UCSD-AML1 (cell line): ENCODE results near the gene UMAD1.

Source experiments
- DNase-seq: peaks from one replicate; lab custom pipeline; 2025; ENCODE audit not compliant: unreplicated experiment; lab: John Stamatoyannopoulos, UW

Gene UMAD1

GRCh38 chr7:7870555-7870954, 230.0 kb downstream of the UMAD1 start:
- no peak for DNase-seq

GRCh38 chr7:7876419-7876818, 235.9 kb downstream of the UMAD1 start:
- no peak for DNase-seq

GRCh38 chr7:7881581-7881980, 241.0 kb downstream of the UMAD1 start:
- DNase-seq: no peak

GRCh38 chr7:7882888-7883287, 242.3 kb downstream of the UMAD1 start:
- no peak for DNase-seq

GRCh38 chr7:7883394-7883793, 242.8 kb downstream of the UMAD1 start:
- DNase-seq: no peak

GRCh38 chr7:7884855-7885254, 244.3 kb downstream of the UMAD1 start:
- no peak for DNase-seq

GRCh38 chr7:7889791-7890568, 249.4 kb downstream of the UMAD1 start:
- no peak for DNase-seq

- DNase-seq: no peak
These were observed 254.6 kb downstream of the UMAD1 start for GRCh38 chr7:7895004-7895650.

- no peak for DNase-seq
These were observed 255.2 kb downstream of the UMAD1 start for GRCh38 chr7:7895754-7896153.

- DNase-seq: no peak
These were observed 257.0 kb downstream of the UMAD1 start for GRCh38 chr7:7897509-7897908.

- DNase-seq: no peak
These were observed 257.5 kb downstream of the UMAD1 start for GRCh38 chr7:7897949-7898515.

- peak; percentile 7 for DNase-seq
These were observed 262.3 kb downstream of the UMAD1 start for GRCh38 chr7:7902845-7903244.

GRCh38 chr7:7907306-7907705, 266.8 kb downstream of the UMAD1 start:
- DNase-seq: no peak

- DNase-seq: no peak
These were observed 268.1 kb downstream of the UMAD1 start for GRCh38 chr7:7908622-7909145.

- no peak for DNase-seq
These were observed 268.8 kb downstream of the UMAD1 start for GRCh38 chr7:7909376-7909775.

GRCh38 chr7:7911369-7912123, 271.0 kb downstream of the UMAD1 start:
- DNase-seq: no peak

GRCh38 chr7:7912937-7913336, 272.4 kb downstream of the UMAD1 start:
- DNase-seq: no peak

- no peak for DNase-seq
These were observed 273.0 kb downstream of the UMAD1 start for GRCh38 chr7:7913504-7913903.

GRCh38 chr7:7914547-7914946, 274.0 kb downstream of the UMAD1 start:
- DNase-seq: no peak

GRCh38 chr7:7916064-7916463, 275.5 kb downstream of the UMAD1 start:
- no peak for DNase-seq

GRCh38 chr7:7917593-7917992, 277.0 kb downstream of the UMAD1 start:
- DNase-seq: no peak
